ENCODE results near the gene RETREG3. TPM values are rescaled to one million over a fixed set of nuclear protein-coding genes. Genes with fewer than 3 reads are reported as not detected.

Gene RETREG3
- total and polyA plus RNA-seq, 2 of the 13 experiments (the other 11 are each of a cell fraction or from before 2014, with no cell fraction given) = 47.0 to 55.8 TPM

DNA sequence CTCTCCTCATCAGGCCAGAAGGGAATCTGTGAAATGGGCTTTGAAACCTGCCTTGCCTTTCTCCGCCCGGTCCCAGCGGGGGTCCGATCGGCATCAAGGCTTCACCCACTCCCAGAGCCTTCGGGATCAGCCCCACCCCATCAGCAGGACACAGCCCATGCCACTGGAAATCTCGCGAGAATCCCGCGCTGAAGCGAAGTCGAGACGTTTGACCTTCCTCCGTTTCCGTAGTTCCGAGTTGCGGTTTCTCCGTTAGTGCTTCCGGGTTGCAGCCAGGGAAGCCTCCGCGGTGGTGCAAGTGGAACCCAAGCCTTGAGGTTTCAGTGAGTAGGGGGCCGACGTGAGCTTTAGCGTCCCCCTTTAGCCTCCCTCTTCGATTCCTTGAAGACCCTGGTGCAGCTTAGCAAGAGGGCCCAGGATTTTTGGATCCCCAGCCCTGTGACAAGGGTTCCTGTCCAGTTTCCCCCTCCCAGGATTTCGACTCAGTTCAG lies 47.2 kb downstream of the RETREG3 start, which contains the start of gene COASY (continued):
- TF ChIP-seq, protein P1, sequence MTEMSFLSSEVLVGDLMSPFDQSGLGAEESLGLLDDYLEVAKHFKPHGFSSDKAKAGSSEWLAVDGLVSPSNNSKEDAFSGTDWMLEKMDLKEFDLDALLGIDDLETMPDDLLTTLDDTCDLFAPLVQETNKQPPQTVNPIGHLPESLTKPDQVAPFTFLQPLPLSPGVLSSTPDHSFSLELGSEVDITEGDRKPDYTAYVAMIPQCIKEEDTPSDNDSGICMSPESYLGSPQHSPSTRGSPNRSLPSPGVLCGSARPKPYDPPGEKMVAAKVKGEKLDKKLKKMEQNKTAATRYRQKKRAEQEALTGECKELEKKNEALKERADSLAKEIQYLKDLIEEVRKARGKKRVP (CRISPR knock-in tag; IDR thresholded peaks at IDR 0.05) = peak in 1 of 2 experiments; percentile 69; a peak in 1 of 4 replicates
- TF ChIP-seq, protein P2, sequence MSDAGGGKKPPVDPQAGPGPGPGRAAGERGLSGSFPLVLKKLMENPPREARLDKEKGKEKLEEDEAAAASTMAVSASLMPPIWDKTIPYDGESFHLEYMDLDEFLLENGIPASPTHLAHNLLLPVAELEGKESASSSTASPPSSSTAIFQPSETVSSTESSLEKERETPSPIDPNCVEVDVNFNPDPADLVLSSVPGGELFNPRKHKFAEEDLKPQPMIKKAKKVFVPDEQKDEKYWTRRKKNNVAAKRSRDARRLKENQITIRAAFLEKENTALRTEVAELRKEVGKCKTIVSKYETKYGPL (CRISPR knock-in tag; IDR thresholded peaks at IDR 0.05) = peak; percentile 15; the same call in 1 of the 2 replicates
- TF ChIP-seq ARNT2 (CRISPR knock-in tag; IDR thresholded peaks at IDR 0.05; ENCODE audit: low read depth) (peak; percentile 99; the same call in 1 of the 2 replicates), POGZ (CRISPR knock-in tag; IDR thresholded peaks at IDR 0.05) (peak; percentile 81), SIN3A (IDR thresholded peaks at IDR 0.05; ENCODE audit: borderline replicate concordance, low read depth, low read length) (peak; percentile 98), RFX1 (IDR thresholded peaks at IDR 0.05) (no peak), ZFYVE20 (CRISPR knock-in tag; IDR thresholded peaks at IDR 0.05; ENCODE audit: borderline replicate concordance, low read depth) (no peak), SNAPC2 (CRISPR knock-in tag; IDR thresholded peaks at IDR 0.05) (peak; percentile 24; the same call in 1 of the 2 replicates), TBP (CRISPR knock-in tag; IDR thresholded peaks at IDR 0.05) (no peak), ZFX (CRISPR knock-in tag; IDR thresholded peaks at IDR 0.05; ENCODE audit: low read depth) (peak; percentile 91), ZNF432 (CRISPR knock-in tag; IDR thresholded peaks at IDR 0.05; ENCODE audit: borderline replicate concordance) (no peak), CEBPB (IDR thresholded peaks at IDR 0.05; ENCODE audit: borderline replicate concordance, low read depth, low read length) (peak; percentile 32; the same call in 1 of the 2 replicates), ZNF282 (IDR thresholded peaks at IDR 0.05; ENCODE audit: partially characterized antibody) (no peak), XRCC5 (optimal IDR thresholded peaks at IDR 0.05; ENCODE audit: low read length) (peak; percentile 35), RORA (CRISPR knock-in tag; IDR thresholded peaks at IDR 0.05) (no peak), POLR2AphosphoS5 (IDR thresholded peaks at IDR 0.05; ENCODE audit: low read depth, low read length) (peak; percentile 92; the same call in 1 of the 2 replicates), ZNF34 (CRISPR knock-in tag; IDR thresholded peaks at IDR 0.05; ENCODE audit: borderline replicate concordance) (peak; percentile 31; the same call in 1 of the 2 replicates), FOXA3 (CRISPR knock-in tag; IDR thresholded peaks at IDR 0.05) (peak; percentile 81), GTF3A (CRISPR knock-in tag; conservative IDR thresholded peaks at IDR 0.05) (no peak), ZNF12 (CRISPR knock-in tag; IDR thresholded peaks at IDR 0.05) (peak; percentile 21; the same call in 1 of the 2 replicates), ZFP1 (CRISPR knock-in tag; IDR thresholded peaks at IDR 0.05) (no peak)
- TF ChIP-seq, protein P3, sequence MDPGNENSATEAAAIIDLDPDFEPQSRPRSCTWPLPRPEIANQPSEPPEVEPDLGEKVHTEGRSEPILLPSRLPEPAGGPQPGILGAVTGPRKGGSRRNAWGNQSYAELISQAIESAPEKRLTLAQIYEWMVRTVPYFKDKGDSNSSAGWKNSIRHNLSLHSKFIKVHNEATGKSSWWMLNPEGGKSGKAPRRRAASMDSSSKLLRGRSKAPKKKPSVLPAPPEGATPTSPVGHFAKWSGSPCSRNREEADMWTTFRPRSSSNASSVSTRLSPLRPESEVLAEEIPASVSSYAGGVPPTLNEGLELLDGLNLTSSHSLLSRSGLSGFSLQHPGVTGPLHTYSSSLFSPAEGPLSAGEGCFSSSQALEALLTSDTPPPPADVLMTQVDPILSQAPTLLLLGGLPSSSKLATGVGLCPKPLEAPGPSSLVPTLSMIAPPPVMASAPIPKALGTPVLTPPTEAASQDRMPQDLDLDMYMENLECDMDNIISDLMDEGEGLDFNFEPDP (CRISPR knock-in tag; conservative IDR thresholded peaks at IDR 0.05) = 0 out of 2 replicates have a peak, but pooled peaks have one; percentile 71
- TF ChIP-seq, protein P4, sequence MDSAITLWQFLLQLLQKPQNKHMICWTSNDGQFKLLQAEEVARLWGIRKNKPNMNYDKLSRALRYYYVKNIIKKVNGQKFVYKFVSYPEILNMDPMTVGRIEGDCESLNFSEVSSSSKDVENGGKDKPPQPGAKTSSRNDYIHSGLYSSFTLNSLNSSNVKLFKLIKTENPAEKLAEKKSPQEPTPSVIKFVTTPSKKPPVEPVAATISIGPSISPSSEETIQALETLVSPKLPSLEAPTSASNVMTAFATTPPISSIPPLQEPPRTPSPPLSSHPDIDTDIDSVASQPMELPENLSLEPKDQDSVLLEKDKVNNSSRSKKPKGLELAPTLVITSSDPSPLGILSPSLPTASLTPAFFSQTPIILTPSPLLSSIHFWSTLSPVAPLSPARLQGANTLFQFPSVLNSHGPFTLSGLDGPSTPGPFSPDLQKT (CRISPR knock-in tag; IDR thresholded peaks at IDR 0.05; ENCODE audit: borderline replicate concordance) = no peak
- TF ChIP-seq, protein P5, sequence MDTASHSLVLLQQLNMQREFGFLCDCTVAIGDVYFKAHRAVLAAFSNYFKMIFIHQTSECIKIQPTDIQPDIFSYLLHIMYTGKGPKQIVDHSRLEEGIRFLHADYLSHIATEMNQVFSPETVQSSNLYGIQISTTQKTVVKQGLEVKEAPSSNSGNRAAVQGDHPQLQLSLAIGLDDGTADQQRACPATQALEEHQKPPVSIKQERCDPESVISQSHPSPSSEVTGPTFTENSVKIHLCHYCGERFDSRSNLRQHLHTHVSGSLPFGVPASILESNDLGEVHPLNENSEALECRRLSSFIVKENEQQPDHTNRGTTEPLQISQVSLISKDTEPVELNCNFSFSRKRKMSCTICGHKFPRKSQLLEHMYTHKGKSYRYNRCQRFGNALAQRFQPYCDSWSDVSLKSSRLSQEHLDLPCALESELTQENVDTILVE (CRISPR knock-in tag; IDR thresholded peaks at IDR 0.05) = peak; percentile 91; the same call in 1 of the 2 replicates
- TF ChIP-seq, protein P6, sequence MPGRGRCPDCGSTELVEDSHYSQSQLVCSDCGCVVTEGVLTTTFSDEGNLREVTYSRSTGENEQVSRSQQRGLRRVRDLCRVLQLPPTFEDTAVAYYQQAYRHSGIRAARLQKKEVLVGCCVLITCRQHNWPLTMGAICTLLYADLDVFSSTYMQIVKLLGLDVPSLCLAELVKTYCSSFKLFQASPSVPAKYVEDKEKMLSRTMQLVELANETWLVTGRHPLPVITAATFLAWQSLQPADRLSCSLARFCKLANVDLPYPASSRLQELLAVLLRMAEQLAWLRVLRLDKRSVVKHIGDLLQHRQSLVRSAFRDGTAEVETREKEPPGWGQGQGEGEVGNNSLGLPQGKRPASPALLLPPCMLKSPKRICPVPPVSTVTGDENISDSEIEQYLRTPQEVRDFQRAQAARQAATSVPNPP (CRISPR knock-in tag; IDR thresholded peaks at IDR 0.05) = no peak

Data from HepG2 (cell line).